Activated T-helper 1 cell treated with anti-CD3 and anti-CD28 coated beads, Interleukin-12 subunit alpha, Interleukin-12 subunit beta, Interleukin-2, Interleukin-4 antibody, amounts not matched to agents 30 ng/mL and 10 ng/mL and 1 ng/mL, durations not matched to agents 14 hours and 24 hours and 36 hours (primary cell): ENCODE results near the gene TMEM121B. TPM values are rescaled to one million over a fixed set of nuclear protein-coding genes. Genes with fewer than 3 reads are reported as not detected.

Experiments used
- DNase-seq: peaks from one replicate; pipeline ENCODE4 v3.0.0; 2021; ENCODE audit warnings: low spot score
- H3K27ac Mint-ChIP-seq: one replicate; pipeline ENCODE4 v1.8.0; 2021; ENCODE audit warnings: mild to moderate bottlenecking, mixed read lengths
- H3K27me3 Mint-ChIP-seq: one replicate; pipeline ENCODE4 v1.8.0; 2022; ENCODE audit warnings: mild to moderate bottlenecking, moderate library complexity, mixed read lengths; ENCODE audit not compliant: insufficient read depth
- H3K36me3 Mint-ChIP-seq: one replicate; pipeline ENCODE4 v1.8.0; 2021; ENCODE audit warnings: low read depth, mixed read lengths
- H3K4me1 Mint-ChIP-seq: one replicate; pipeline ENCODE4 v1.8.0; 2021; ENCODE audit warnings: low read depth, mixed read lengths
- H3K4me3 Mint-ChIP-seq: one replicate; pipeline ENCODE4 v1.8.0; 2021; ENCODE audit warnings: mild to moderate bottlenecking, moderate library complexity, mixed read lengths
- H3K9me3 Mint-ChIP-seq: one replicate; pipeline ENCODE4 v1.8.0; 2021; ENCODE audit warnings: mixed read lengths
- intact Hi-C: fragments of 100-400 bp; cut with micrococcal nuclease; formaldehyde crosslinking; loops from one replicate; pipeline ENCODE4 v1.15.1; 2024
- total RNA-seq: library from RNA; stranded (reverse); gene quantifications from 2 replicates; pipeline ENCODE4 v1.2.3, GENCODE V29; 2022

The TMEM121B gene
- total RNA-seq, 1 donor from 2014 or later = 0.23 TPM

GRCh38 chr22:17074648-17075002 is 46.5 kb downstream of the TMEM121B start:
- Mint-ChIP-seq H3K4me1 (peaks cover 21% of the 10 kb centered on the region), H3K4me3 (no peak overlapping the region), H3K9me3 (no peaks in the 10 kb centered on the region), H3K36me3 (peaks cover 2% of the 10 kb centered on the region), H3K27me3 (peaks cover 36% of the 10 kb centered on the region), H3K27ac (no peak overlapping the region)
- DNase-seq = no peak
- intact Hi-C loops = loop anchor here (1.0 to 2.0 kb wide), 6 partner anchors 10 to 1002 kb away; partner anchors contain the start of gene IL17RA

DNA sequence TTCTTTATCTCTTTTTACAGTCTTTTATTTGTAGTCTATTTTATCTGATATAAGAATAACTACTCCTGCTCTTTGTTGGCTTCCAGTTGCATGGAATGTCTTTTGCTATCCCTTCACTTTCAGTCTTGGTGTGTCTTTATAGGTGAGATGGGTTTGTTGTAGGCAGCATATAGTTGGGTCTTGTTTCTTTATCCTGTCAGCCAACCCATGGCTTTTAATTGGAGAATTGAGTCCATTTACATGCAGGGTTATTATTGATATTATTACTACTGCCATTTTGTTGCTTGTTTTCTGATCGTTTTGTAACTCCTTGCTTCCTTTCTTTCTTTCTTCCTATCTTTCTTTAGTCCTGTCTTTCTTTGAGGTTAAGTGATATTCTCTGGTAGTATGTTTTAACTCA is 48.3 kb downstream of the TMEM121B start:
- Mint-ChIP-seq H3K27me3 (peaks cover 32% of the 10 kb centered on the region), H3K27ac (no peak overlapping the region), H3K4me1 (peaks cover 21% of the 10 kb centered on the region), H3K4me3 (no peak overlapping the region), H3K9me3 (no peaks in the 10 kb centered on the region), H3K36me3 (peaks cover 2% of the 10 kb centered on the region)
- intact Hi-C loops = no loop called here
- no peak for DNase-seq

Other genes starting within 250 kb of the TMEM121B start
- not detected in 2 replicates for gene GAB4, start 113.1 kb downstream of the TMEM121B start, total RNA-seq
- 23.2 and 23.6 TPM in 2 replicates for gene IL17RA, start 36.4 kb downstream of the TMEM121B start, total RNA-seq
- gene HDHD5, start 37.9 kb upstream of the TMEM121B start, total RNA-seq = 39.1 and 42.1 TPM in 2 replicates
- 3.4 and 3.7 TPM in 2 replicates for gene ADA2, start 98.1 kb upstream of the TMEM121B start, total RNA-seq
- 0.05 and 0.18 TPM in 2 replicates for gene CECR2, start 248.1 kb upstream of the TMEM121B start, total RNA-seq